Stimulated activated CD8-positive, alpha-beta memory T cell treated with anti-CD3 and anti-CD28 coated beads, Interleukin-12 subunit alpha, Interleukin-12 subunit beta, amount 100 ng/mL, for 24 hours (primary cell): ENCODE measurements around the gene BCL3.
"Not testable (repeated sequence)": the region's sequence is repeated elsewhere in the genome, so short reads cannot be mapped to it uniquely, and the experiment has no call there.

Experiments
- DNase-seq: peaks from one replicate; pipeline ENCODE4 v3.0.0-alpha.2; 2020; ENCODE audit errors: extremely low read depth

The BCL3 gene

GRCh38 chr19:44748426-44749254 is at the start of gene BCL3:
TSS of gene BCL3 (plus strand) at chr19:44748708. CDS start at chr19:44748791, 83 bp downstream.
- DNase-seq: no peak

GRCh38 chr19:44700547-44700946 is 48.0 kb upstream of the BCL3 start:
- DNase-seq: no peak

GRCh38 chr19:44701228-44701627 is 47.3 kb upstream of the BCL3 start:
- DNase-seq: no peak

GRCh38 chr19:44702551-44703176 is 45.8 kb upstream of the BCL3 start:
- DNase-seq: no peak

- DNase-seq: no peak
These were observed 45.0 kb upstream of the BCL3 start for GRCh38 chr19:44703336-44704078.

GRCh38 chr19:44704982-44705381 is 43.5 kb upstream of the BCL3 start:
- DNase-seq: no peak

- DNase-seq: no peak
These were observed 43.0 kb upstream of the BCL3 start for GRCh38 chr19:44705502-44706010.

GRCh38 chr19:44706506-44707236 is 41.8 kb upstream of the BCL3 start:
- DNase-seq: no peak

- DNase-seq: no peak
These were observed 40.7 kb upstream of the BCL3 start for GRCh38 chr19:44707794-44708193.

- no peak for DNase-seq
These were observed 39.6 kb upstream of the BCL3 start for GRCh38 chr19:44708940-44709339.

GRCh38 chr19:44709434-44710266 is 38.9 kb upstream of the BCL3 start:
- not testable (repeated sequence) for DNase-seq

- no peak for DNase-seq
These were observed 38.0 kb upstream of the BCL3 start for GRCh38 chr19:44710483-44710882.

- no peak for DNase-seq
These were observed 35.5 kb upstream of the BCL3 start for GRCh38 chr19:44712864-44713515.

GRCh38 chr19:44714597-44715169 is 33.8 kb upstream of the BCL3 start:
- DNase-seq: no peak

GRCh38 chr19:44717603-44718002 is 30.9 kb upstream of the BCL3 start:
- no peak for DNase-seq

- no peak for DNase-seq
These were observed 29.9 kb upstream of the BCL3 start for GRCh38 chr19:44718441-44719261.

GRCh38 chr19:44719262-44719701 is 29.2 kb upstream of the BCL3 start:
- no peak for DNase-seq

- DNase-seq: not testable (repeated sequence)
These were observed 28.1 kb upstream of the BCL3 start for GRCh38 chr19:44720396-44720795.

- DNase-seq: no peak
These were observed 27.6 kb upstream of the BCL3 start for GRCh38 chr19:44720945-44721344.
